ENCODE results near the gene TRMT44. TPM values are rescaled to one million over a fixed set of nuclear protein-coding genes. Genes with fewer than 3 reads are reported as not detected.
"Not testable (repeated sequence)": the region's sequence is repeated elsewhere in the genome, so short reads cannot be mapped to it uniquely, and the experiment has no call there.

TRMT44 gene
- total and polyA plus RNA-seq, 2 of the 4 experiments (the other 2 are of a cell fraction), result 7.3 to 8.1 TPM

- TF ChIP-seq ELK1 (IDR thresholded peaks at IDR 0.05; ENCODE audit: borderline replicate concordance, low read depth, low read length), result no peak
- no peak for TF ChIP-seq CHD1 (IDR thresholded peaks at IDR 0.05; ENCODE audit: low read depth, low read length)
Measured at GRCh38 chr4:8419222-8420041, 21.1 kb upstream of the TRMT44 start (continued).

- Histone ChIP-seq H4K20me1 (ENCODE audit: insufficient read depth, low read length) (peaks cover 12% of the 10 kb centered on the region; the same call in 1 of the 2 replicates), H3K79me1 (ENCODE audit: low read depth in 1 of 2, low read length in 2 of 2) (peaks cover 6 to 31% of the 10 kb centered on the region in 2 experiments; a peak in 2 of 4 replicates), H2BK120ac (ENCODE audit: low read depth, low read length) (0 out of 2 replicates have a peak overlapping the region, but pooled peaks have one; percentile 43), H3K14ac (replicated peaks; ENCODE audit: low read depth, low read length) (peak overlapping the region; percentile 28; the same call in 1 of the 2 replicates)
- H3K9me3 ChIP-seq (ENCODE audit: control insufficient read depth, insufficient read depth, low read length); H2AK5ac ChIP-seq (ENCODE audit: low read depth, low read length); H4K5ac ChIP-seq (ENCODE audit: low read depth, low read length); H3K56ac ChIP-seq (ENCODE audit: extremely low read depth, insufficient read depth, low read length); CTCF ChIA-PET; ATAC-seq (ENCODE audit: low read depth); BruUV-seq (replicated peaks); intact Hi-C loops (cut with micrococcal nuclease); H3K4me1 ChIP-seq (ENCODE audit: control insufficient read depth, insufficient read depth, low read length); H3K23ac ChIP-seq (ENCODE audit: low read depth, low read length); H2AK9ac ChIP-seq (replicated peaks; ENCODE audit: low read depth, low read length, poor library complexity); POLR2A ChIA-PET (ENCODE audit: unreplicated experiment); H2AFZ ChIP-seq (replicated peaks; ENCODE audit: low read length, poor library complexity); H3K27ac ChIP-seq (ENCODE audit: insufficient read depth, low read length); H3K4me3 ChIP-seq (ENCODE audit: insufficient read depth, low read depth, low read length); dilution Hi-C loops (cut with HindIII; ENCODE audit: low sequenced_read_pairs, unreplicated experiment); H2BK5ac ChIP-seq (ENCODE audit: low read depth, low read length, poor library complexity, severe bottlenecking); H3K27me3 ChIP-seq (ENCODE audit: control insufficient read depth, insufficient read depth, low read length); DNase-seq; H3K4ac ChIP-seq (ENCODE audit: low read depth, low read length); H3K9me1 ChIP-seq (ENCODE audit: insufficient read depth, low read length); H3K18ac ChIP-seq (ENCODE audit: low read depth, low read length); H4K8ac ChIP-seq (ENCODE audit: low read depth in 2 of 2, low read length in 2 of 2); H3K9ac ChIP-seq (ENCODE audit: low read depth, low read length); H2BK20ac ChIP-seq (ENCODE audit: low read depth, low read length); H4K91ac ChIP-seq (ENCODE audit: insufficient read depth, low read depth, low read length); H2BK15ac ChIP-seq (ENCODE audit: low read depth, low read length); H3K4me2 ChIP-seq (ENCODE audit: low read depth, low read length); H3K36me3 ChIP-seq (ENCODE audit: control insufficient read depth, insufficient read depth, low read length); in situ Hi-C loops (cut with MboI; ENCODE audit: low sequenced_read_pairs): not testable (repeated sequence)
Measured at GRCh38 chr4:8420151-8420550, 20.4 kb upstream of the TRMT44 start.
